D341Med (cell line): ENCODE results near the gene RANBP17.

Experiments
- DNase-seq: peaks from one replicate; pipeline ENCODE4 v3.0.0; 2012; ENCODE audit warnings: low spot score

RANBP17 gene

GRCh38 chr5:171299228-171299627 is 437.4 kb downstream of the RANBP17 start:
- no peak for DNase-seq

GRCh38 chr5:171299851-171300250 is 438.0 kb downstream of the RANBP17 start:
- no peak for DNase-seq

GRCh38 chr5:171300358-171300757 is 438.5 kb downstream of the RANBP17 start:
- no peak for DNase-seq

- no peak for DNase-seq
Observed at GRCh38 chr5:171306166-171306565, 444.3 kb downstream of the RANBP17 start.

- no peak for DNase-seq
Observed at GRCh38 chr5:171306781-171307591, 445.2 kb downstream of the RANBP17 start.

GRCh38 chr5:171307789-171308452 is 446.1 kb downstream of the RANBP17 start:
- DNase-seq, result no peak

- DNase-seq, result peak; percentile 83
Observed at GRCh38 chr5:171308453-171309275, 446.8 kb downstream of the RANBP17 start, which contains the start of gene TLX3. TSS of gene TLX3 (plus strand) at chr5:171309248. CDS start at chr5:171309366, 118 bp downstream.

GRCh38 chr5:171309276-171310211 is 447.7 kb downstream of the RANBP17 start:
- peak; percentile 81 for DNase-seq

GRCh38 chr5:171310212-171310818 is 448.5 kb downstream of the RANBP17 start:
- DNase-seq, result no peak

GRCh38 chr5:171310819-171311321 is 449.1 kb downstream of the RANBP17 start:
- DNase-seq, result no peak

GRCh38 chr5:171311322-171312077 is 449.7 kb downstream of the RANBP17 start:
- DNase-seq, result no peak

GRCh38 chr5:171312129-171312974 is 450.5 kb downstream of the RANBP17 start:
- DNase-seq, result no peak

GRCh38 chr5:171313481-171314206 is 451.8 kb downstream of the RANBP17 start:
- no peak for DNase-seq

- no peak for DNase-seq
Observed at GRCh38 chr5:171314728-171315385, 453.0 kb downstream of the RANBP17 start.

- DNase-seq, result no peak
Observed at GRCh38 chr5:171315386-171315891, 453.6 kb downstream of the RANBP17 start.

- no peak for DNase-seq
Observed at GRCh38 chr5:171315925-171316257, 454.1 kb downstream of the RANBP17 start.

- DNase-seq, result no peak
Observed at GRCh38 chr5:171316258-171317121, 454.7 kb downstream of the RANBP17 start.
